HepG2 (cell line): ENCODE results near the gene RFTN1. TPM values are rescaled to one million over a fixed set of nuclear protein-coding genes. Genes with fewer than 3 reads are reported as not detected.
A peak's percentile ranks its signal among the peaks of the same experiment; 100 is the strongest.

Source experiments
- DMAP1 ChIP-seq: IDR thresholded peaks from 2 replicates; pipeline ENCODE4 v1.6.1; 2016
- FIP1L1 ChIP-seq: fragments of 200-400 bp; formaldehyde crosslinking; IDR thresholded peaks from 2 replicates; pipeline ENCODE4 v1.6.1; 2018; ENCODE audit warnings: low read depth, mild to moderate bottlenecking, low read length, moderate library complexity, borderline replicate concordance; ENCODE audit not compliant: insufficient read depth
- HMGXB4 ChIP-seq, 2 experiments: sonication (generic) in 1 of 2; formaldehyde crosslinking in 1 of 2; IDR thresholded peaks; 2 replicates each; pipeline versions ENCODE4 v1.4.0 to v1.6.1; 2018 to 2020; ENCODE audit warnings: missing genetic modification reagents in 2 of 2, borderline replicate concordance in 1 of 2, low read depth in 1 of 2, mild to moderate bottlenecking in 1 of 2, missing biosample characterization in 1 of 2
- HOXA9 ChIP-seq: sonication (generic); formaldehyde crosslinking; IDR thresholded peaks from 2 replicates; pipeline ENCODE4 v1.8.1; 2022; ENCODE audit warnings: missing genetic modification reagents, mild to moderate bottlenecking, moderate library complexity, borderline replicate concordance
- NFYB ChIP-seq: sonication (generic); formaldehyde crosslinking; IDR thresholded peaks from 2 replicates; pipeline ENCODE4 v1.4.0; 2020; ENCODE audit warnings: missing genetic modification reagents
- PBX3 ChIP-seq: sonication (generic); formaldehyde crosslinking; IDR thresholded peaks from 2 replicates; pipeline ENCODE4 v1.8.1; 2023; ENCODE audit warnings: missing genetic modification reagents, inconsistent platforms, borderline replicate concordance
- PCBP2 ChIP-seq: fragments of 200-400 bp; formaldehyde crosslinking; optimal IDR thresholded peaks from 2 replicates; pipeline ENCODE3; 2018; ENCODE audit warnings: low read length, low read depth; ENCODE audit not compliant: poor library complexity, severe bottlenecking
- REPIN1 ChIP-seq: sonication (generic); formaldehyde crosslinking; IDR thresholded peaks from 2 replicates; pipeline ENCODE4 v1.8.0; 2022; ENCODE audit warnings: missing genetic modification reagents, low read depth, mild to moderate bottlenecking, borderline replicate concordance
- SRSF9 ChIP-seq: fragments of 200-400 bp; formaldehyde crosslinking; IDR thresholded peaks from 2 replicates; pipeline ENCODE4 v1.6.1; 2018; ENCODE audit warnings: borderline replicate concordance, mild to moderate bottlenecking, low read depth, low read length; ENCODE audit not compliant: insufficient read depth, poor library complexity, severe bottlenecking
- ZBTB44 ChIP-seq: sonication (generic); formaldehyde crosslinking; IDR thresholded peaks from 2 replicates; pipeline ENCODE4 v1.4.0; 2020; ENCODE audit warnings: missing genetic modification reagents
- ZKSCAN8 ChIP-seq: IDR thresholded peaks from 2 replicates; pipeline ENCODE4 v1.6.1; 2016; ENCODE audit warnings: borderline replicate concordance, missing genetic modification reagents, missing compliant biosample characterization
- ZMAT3 ChIP-seq: sonication (generic); formaldehyde crosslinking; conservative IDR thresholded peaks from 2 replicates; pipeline ENCODE4 v1.7.0; 2021; ENCODE audit warnings: missing genetic modification reagents
- ZNF224 ChIP-seq: sonication (generic); formaldehyde crosslinking; IDR thresholded peaks from 2 replicates; pipeline ENCODE4 v1.5.0; 2020; ENCODE audit warnings: mild to moderate bottlenecking, missing genetic modification reagents
- ZNF282 ChIP-seq: fragments of 450-650 bp; IDR thresholded peaks from 2 replicates; pipeline ENCODE4 v1.6.1; 2018; ENCODE audit not compliant: partially characterized antibody
- ZNF414 ChIP-seq: sonication (generic); formaldehyde crosslinking; IDR thresholded peaks from 2 replicates; pipeline ENCODE4 v1.5.0; 2020; ENCODE audit warnings: missing genetic modification reagents
- ZNF430 ChIP-seq: sonication (generic); formaldehyde crosslinking; IDR thresholded peaks from 2 replicates; pipeline ENCODE4 v1.9.0; 2021; ENCODE audit warnings: mild to moderate bottlenecking, missing genetic modification reagents
- ZNF770 ChIP-seq: sonication (generic); formaldehyde crosslinking; IDR thresholded peaks from 2 replicates; pipeline ENCODE4 v1.5.0; 2020; ENCODE audit warnings: mild to moderate bottlenecking, missing genetic modification reagents
- ZNF784 ChIP-seq: sonication (generic); formaldehyde crosslinking; IDR thresholded peaks from 2 replicates; pipeline ENCODE4 v1.5.1; 2020; ENCODE audit warnings: missing genetic modification reagents, mild to moderate bottlenecking, borderline replicate concordance
- polyA plus RNA-seq, 8 experiments: library from polyadenylated mRNA; depleted of rRNA in 3 of 8; stranded (reverse) in 7 of 8; unstranded in 1 of 8; fragments of >200 nt; fragmentation: Illumina TruSeq in 4 of 8; extraction: Trizol in 4 of 8; gene quantifications; 2 replicates each; pipeline versions ENCODE4 v1.2.1 to v1.2.3, GENCODE V29; 2011 to 2016; ENCODE audit warnings: low read depth in 4 of 8, missing spikeins in 1 of 8, mixed read lengths in 1 of 8; ENCODE audit not compliant: insufficient read depth in 1 of 8
- total RNA-seq, 5 experiments: library from RNA; depleted of rRNA; stranded (reverse); fragments of >200 nt; fragmentation: Illumina TruSeq; extraction: Trizol; gene quantifications; 2 replicates each; pipeline ENCODE4 v1.2.3, GENCODE V29; 2016; ENCODE audit warnings: low read depth in 1 of 5

Gene RFTN1
- total and polyA plus RNA-seq, 2 of the 13 experiments (the other 11 are each of a cell fraction or from before 2014, with no cell fraction given), result not detected

GRCh38 chr3:16332904-16333426, 180.5 kb downstream of the RFTN1 start (continued):
- TF ChIP-seq NFYB (CRISPR knock-in tag), result no peak
- no peak for TF ChIP-seq ZNF224 (CRISPR knock-in tag)
- TF ChIP-seq ZNF282, result no peak
- TF ChIP-seq ZKSCAN8, result peak; percentile 78
- no peak for TF ChIP-seq ZNF770 (CRISPR knock-in tag)
- no peak for TF ChIP-seq PBX3 (CRISPR knock-in tag)
- TF ChIP-seq ZNF430 (CRISPR knock-in tag), result no peak
- TF ChIP-seq ZNF414 (CRISPR knock-in tag), result no peak
- no peak for TF ChIP-seq FIP1L1
- TF ChIP-seq HMGXB4 (CRISPR knock-in tag; IDR thresholded peaks at IDR 0.05; ENCODE audit: borderline replicate concordance in 1 of 2, low read depth in 1 of 2), result 0 out of 4 replicates have a peak, but pooled peaks of 1 of the 2 experiments have one; percentile 18
- TF ChIP-seq PCBP2, result no peak
- peak; percentile 83; the same call in 1 of the 2 replicates for TF ChIP-seq ZNF784 (CRISPR knock-in tag)
- TF ChIP-seq SRSF9, result no peak
- 0 out of 2 replicates have a peak, but pooled peaks have one; percentile 58 for TF ChIP-seq ZMAT3 (CRISPR knock-in tag)
- TF ChIP-seq REPIN1 (CRISPR knock-in tag), result peak; percentile 67; the same call in 1 of the 2 replicates
- no peak; the same call in 1 of the 2 replicates for TF ChIP-seq DMAP1 (CRISPR knock-in tag)
- TF ChIP-seq HOXA9, result no peak
- no peak for TF ChIP-seq ZBTB44 (CRISPR knock-in tag)
